Neural cell (in vitro differentiated cells): ENCODE measurements around the gene AKR1C4.

Experiments
- CTCF ChIP-seq: fragments of 450-650 bp; IDR thresholded peaks from 2 replicates; pipeline ENCODE4 v1.5.1; 2014; ENCODE audit warnings: antibody characterized with exemption, mild to moderate bottlenecking, moderate library complexity; ENCODE audit not compliant: poor library complexity, severe bottlenecking
- EP300 ChIP-seq: fragments of 450-650 bp; conservative IDR thresholded peaks from 2 replicates; pipeline ENCODE4 v1.6.1; 2014; ENCODE audit warnings: antibody characterized with exemption, mild to moderate bottlenecking, moderate library complexity; ENCODE audit not compliant: poor library complexity, severe bottlenecking
- EZH2 ChIP-seq: fragments of 200-600, 300-800 bp; shearing (Covaris generic), sonication (generic); IDR thresholded peaks from 2 replicates; pipeline ENCODE4 v1.6.1; 2014; ENCODE audit warnings: antibody characterized with exemption, low read length, borderline replicate concordance, mild to moderate bottlenecking; ENCODE audit not compliant: insufficient read depth, poor library complexity, severe bottlenecking
- SMC3 ChIP-seq: fragments of 450-650 bp; conservative IDR thresholded peaks from 2 replicates; pipeline ENCODE4 v1.6.1; 2014; ENCODE audit warnings: antibody characterized with exemption, mild to moderate bottlenecking, moderate library complexity; ENCODE audit not compliant: poor library complexity
- TAF1 ChIP-seq: IDR thresholded peaks from 2 replicates; pipeline ENCODE4 v1.6.1; 2012; ENCODE audit warnings: low read depth

- TF ChIP-seq CTCF (no peak), SMC3 (no peak), EP300 (no peak), TAF1 (no peak), EZH2 (no peak)
Observed at GRCh38 chr10:5146920-5147254, 49.8 kb upstream of the AKR1C4 start.
